NB4 (cell line): ENCODE measurements around the gene KMT2C.

ENCODE experiments used
- DNase-seq: peaks from one replicate; pipeline ENCODE4 v3.0.0; 2010; ENCODE audit warnings: low read depth
- H3K4me3 ChIP-seq: one replicate; pipeline ENCODE4 v1.5.1; 2011; ENCODE audit warnings: mild to moderate bottlenecking, low read depth, low read length, moderate library complexity
- MAX ChIP-seq: IDR thresholded peaks from 2 replicates; pipeline ENCODE4 v1.6.1; 2011; ENCODE audit warnings: low read depth, low read length
- MYC ChIP-seq: IDR thresholded peaks from 2 replicates; pipeline ENCODE4 v1.6.1; 2011; ENCODE audit warnings: low read depth, low read length
- POLR2A ChIP-seq: IDR thresholded peaks from 2 replicates; pipeline ENCODE4 v1.6.1; 2011; ENCODE audit warnings: mild to moderate bottlenecking; ENCODE audit not compliant: insufficient read length; ENCODE audit errors: extremely low read depth
- TF ChIP-seq, protein P1 (sequence below): IDR thresholded peaks from one replicate; pipeline ENCODE4 v1.5.1; 2012; ENCODE audit warnings: low read depth, low read length

The KMT2C gene

GRCh38 chr7:152435384-152436110 lies at the start of gene KMT2C:
KMT2C (minus strand) TSS chr7:152436003; CDS start chr7:152435786, 217 bp downstream.
- H3K4me3 ChIP-seq: peak within 1 kb of the TSS; percentile 80
- DNase-seq: peak; percentile 71
- TF ChIP-seq POLR2A (peak; percentile 45), MAX (no peak)

GRCh38 chr7:152481082-152481481 lies 45.3 kb upstream of the KMT2C start:
- TF ChIP-seq, protein P1, sequence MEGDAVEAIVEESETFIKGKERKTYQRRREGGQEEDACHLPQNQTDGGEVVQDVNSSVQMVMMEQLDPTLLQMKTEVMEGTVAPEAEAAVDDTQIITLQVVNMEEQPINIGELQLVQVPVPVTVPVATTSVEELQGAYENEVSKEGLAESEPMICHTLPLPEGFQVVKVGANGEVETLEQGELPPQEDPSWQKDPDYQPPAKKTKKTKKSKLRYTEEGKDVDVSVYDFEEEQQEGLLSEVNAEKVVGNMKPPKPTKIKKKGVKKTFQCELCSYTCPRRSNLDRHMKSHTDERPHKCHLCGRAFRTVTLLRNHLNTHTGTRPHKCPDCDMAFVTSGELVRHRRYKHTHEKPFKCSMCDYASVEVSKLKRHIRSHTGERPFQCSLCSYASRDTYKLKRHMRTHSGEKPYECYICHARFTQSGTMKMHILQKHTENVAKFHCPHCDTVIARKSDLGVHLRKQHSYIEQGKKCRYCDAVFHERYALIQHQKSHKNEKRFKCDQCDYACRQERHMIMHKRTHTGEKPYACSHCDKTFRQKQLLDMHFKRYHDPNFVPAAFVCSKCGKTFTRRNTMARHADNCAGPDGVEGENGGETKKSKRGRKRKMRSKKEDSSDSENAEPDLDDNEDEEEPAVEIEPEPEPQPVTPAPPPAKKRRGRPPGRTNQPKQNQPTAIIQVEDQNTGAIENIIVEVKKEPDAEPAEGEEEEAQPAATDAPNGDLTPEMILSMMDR: no peak
- TF ChIP-seq POLR2A (no peak), MYC (no peak), MAX (no peak)
- no peak for DNase-seq
- no peak overlapping the region for H3K4me3 ChIP-seq

- DNase-seq: no peak
- TF ChIP-seq POLR2A (no peak), MAX (no peak), MYC (no peak)
- TF ChIP-seq, protein P1: no peak
- no peak overlapping the region for H3K4me3 ChIP-seq
Observed at GRCh38 chr7:152480664-152481063, 44.9 kb upstream of the KMT2C start.

DNA sequence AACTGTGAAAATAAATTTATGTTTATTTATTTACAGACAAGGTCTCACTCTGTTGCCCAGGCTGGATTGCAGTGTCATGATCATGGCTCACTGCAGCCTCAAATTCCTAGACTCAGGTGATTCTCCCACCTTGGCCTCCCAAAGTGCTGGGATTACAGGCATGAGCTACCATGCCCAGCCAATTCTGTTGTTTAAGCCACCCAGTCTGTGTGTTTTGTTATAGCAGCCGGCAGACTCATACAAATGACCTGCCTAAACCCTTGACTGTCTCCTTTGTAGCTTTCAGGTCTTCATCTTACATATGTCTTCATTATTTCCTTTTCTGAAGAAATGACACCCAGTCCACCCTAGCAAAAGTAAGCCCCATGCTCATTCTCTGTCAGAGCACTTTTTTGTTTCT lies 43.8 kb upstream of the KMT2C start:
- no peak for DNase-seq

GRCh38 chr7:152478140-152478539 lies 42.3 kb upstream of the KMT2C start:
- no peak for TF ChIP-seq MAX
- TF ChIP-seq POLR2A: no peak
- TF ChIP-seq MYC: no peak
- TF ChIP-seq, protein P1: no peak
- no peak for DNase-seq
- H3K4me3 ChIP-seq: no peak overlapping the region

More for the DNA sequence above, 43.8 kb upstream of the KMT2C start:
- H3K4me3 ChIP-seq: no peak overlapping the region
- TF ChIP-seq MAX (no peak), MYC (no peak), POLR2A (no peak)
- TF ChIP-seq, protein P1: no peak

DNA sequence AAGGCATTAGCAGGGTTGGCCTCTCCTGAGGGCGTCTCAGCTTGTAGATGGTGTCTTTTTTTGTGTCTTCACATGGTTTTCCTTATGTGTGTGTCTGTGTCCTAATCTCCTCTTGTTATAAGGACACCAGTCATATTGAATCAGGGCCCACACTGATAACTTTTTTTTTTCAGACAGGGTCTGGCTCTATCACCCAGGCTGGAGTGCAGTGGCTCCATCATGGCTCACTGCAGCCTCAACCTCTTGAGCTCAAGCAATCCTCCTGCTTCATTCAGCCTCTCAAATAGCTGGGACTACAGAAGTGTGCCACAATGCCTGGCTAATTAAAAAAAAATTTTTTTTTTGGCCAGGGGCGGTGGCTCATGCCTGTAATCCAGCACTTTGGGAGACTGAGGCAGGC lies 41.3 kb upstream of the KMT2C start:
- no peak for TF ChIP-seq POLR2A
- TF ChIP-seq MYC: no peak
- H3K4me3 ChIP-seq: no peak overlapping the region
- no peak for DNase-seq
